K562 (cell line): ENCODE data around the gene AHSP. TPM values are rescaled to one million over a fixed set of nuclear protein-coding genes. Genes with fewer than 3 reads are reported as not detected.

Source experiments
- ARID1B ChIP-seq: fragments of 450-650 bp; IDR thresholded peaks from 2 replicates; pipeline ENCODE4 v1.6.1; 2016; ENCODE audit warnings: antibody characterized with exemption, mild to moderate bottlenecking, inconsistent platforms
- BRF1 ChIP-seq: IDR thresholded peaks from 3 replicates; pipeline ENCODE4 v1.6.1; 2011; ENCODE audit warnings: borderline replicate concordance, mild to moderate bottlenecking; ENCODE audit not compliant: insufficient read length; ENCODE audit errors: extremely low read depth
- CREB3L1 ChIP-seq: fragments of 450-650 bp; IDR thresholded peaks from 2 replicates; pipeline ENCODE4 v1.6.1; 2014; ENCODE audit warnings: low read depth, mild to moderate bottlenecking, moderate library complexity, borderline replicate concordance
- DPF2 ChIP-seq: fragments of 450-650 bp; IDR thresholded peaks from 2 replicates; pipeline ENCODE4 v1.6.1; 2016
- MAFG ChIP-seq: fragments of 450-650 bp; conservative IDR thresholded peaks from 2 replicates; pipeline ENCODE4 v1.6.1; 2016; ENCODE audit warnings: missing genetic modification characterization, missing compliant biosample characterization
- MAFK ChIP-seq: IDR thresholded peaks from 2 replicates; pipeline ENCODE4 v1.6.1; 2011; ENCODE audit warnings: low read length, improper control_type of control experiment
- MYC ChIP-seq, 2 experiments: fragments of 250-450 bp in 1 of 2; sonication (Bioruptor Pico) in 1 of 2; IDR thresholded peaks; 2 replicates each; pipeline versions ENCODE4 v1.5.1 to v1.6.1; 2012 to 2021; ENCODE audit warnings: low read depth in 2 of 2, borderline replicate concordance in 1 of 2, improper control_type of control experiment in 1 of 2, low read length in 1 of 2, mild to moderate bottlenecking in 1 of 2, moderate library complexity in 1 of 2
- NFYB ChIP-seq: IDR thresholded peaks from 2 replicates; pipeline ENCODE4 v1.6.1; 2011; ENCODE audit warnings: mild to moderate bottlenecking, moderate library complexity; ENCODE audit not compliant: insufficient read length; ENCODE audit errors: extremely low read depth
- RCOR1 ChIP-seq, 2 experiments: IDR thresholded peaks; 2 replicates each; pipeline ENCODE4 v1.6.1; 2012; ENCODE audit warnings: low read depth in 2 of 2, low read length in 2 of 2, borderline replicate concordance in 1 of 2, improper control_type of control experiment in 1 of 2
- SMARCE1 ChIP-seq: fragments of 450-650 bp; IDR thresholded peaks from 2 replicates; pipeline ENCODE4 v1.7.1; 2016; ENCODE audit warnings: mild to moderate bottlenecking
- TAL1 ChIP-seq: fragments of 450-650 bp; IDR thresholded peaks from 2 replicates; pipeline ENCODE4 v1.6.1; 2016; ENCODE audit warnings: mild to moderate bottlenecking
- TCF3 ChIP-seq: sonication (generic); formaldehyde crosslinking; IDR thresholded peaks from 2 replicates; pipeline ENCODE4 v1.4.0; 2020; ENCODE audit warnings: mild to moderate bottlenecking, missing genetic modification reagents
- TRIM24 ChIP-seq, 2 experiments: fragments of 450-650 bp; IDR thresholded peaks; 2 replicates each; pipeline ENCODE4 v1.6.1; 2016
- ZNF280B ChIP-seq: fragments of 250-450 bp; sonication (Bioruptor Pico); IDR thresholded peaks from 2 replicates; pipeline ENCODE4 v1.5.1; 2021; ENCODE audit warnings: mild to moderate bottlenecking
- ZNF316 ChIP-seq: fragments of 450-650 bp; IDR thresholded peaks from 2 replicates; pipeline ENCODE4 v1.6.1; 2016
- ZNF384 ChIP-seq: IDR thresholded peaks from 2 replicates; pipeline ENCODE4 v1.6.1; 2012; ENCODE audit warnings: low read depth, low read length, improper control_type of control experiment
- polyA plus RNA-seq, 8 experiments: library from polyadenylated mRNA; depleted of rRNA in 4 of 8; stranded (reverse) in 5 of 8; unstranded in 3 of 8; fragments of >200 nt; fragmentation: Nextera tagmentation in 2 of 8; fragmentation: Illumina TruSeq in 1 of 8; extraction: Ambion mirVana in 2 of 8; extraction: Trizol in 1 of 8; gene quantifications; 2 replicates each; pipeline versions ENCODE4 v1.2.1 to v1.2.3, GENCODE V29; 2011 to 2014; ENCODE audit warnings: inconsistent platforms in 1 of 8, missing spikeins in 1 of 8
- total RNA-seq, 7 experiments: library from RNA; depleted of rRNA in 6 of 7; stranded (reverse); fragments of >200 nt in 6 of 7; fragmentation: Illumina TruSeq in 2 of 7; extraction: Trizol in 2 of 7; gene quantifications; 2 replicates each; pipeline versions ENCODE4 v1.2.1 to v1.2.3, GENCODE V29; 2011 to 2021; ENCODE audit warnings: low replicate concordance in 1 of 7

Gene AHSP
- total and polyA plus RNA-seq, 9 of the 15 experiments (the other 6 are each of a cell fraction or from before 2014, with no cell fraction given) = 6.6 to 99.1 (median 25.8) TPM

GRCh38 chr16:31527734-31528274 is at the start of gene AHSP (continued):
- TF ChIP-seq RCOR1 (IDR thresholded peaks at IDR 0.05; ENCODE audit: borderline replicate concordance in 1 of 2, low read depth in 2 of 2, low read length in 2 of 2) = 0 out of 4 replicates have a peak, but pooled peaks of 1 of the 2 experiments have one; percentile 30
- peak in 1 of 2 experiments; percentile 33; a peak in 1 of 4 replicates for TF ChIP-seq TRIM24 (IDR thresholded peaks at IDR 0.05)
- TF ChIP-seq ZNF384 = peak; percentile 90
- TF ChIP-seq DPF2 = peak; percentile 70; the same call in 1 of the 2 replicates
- TF ChIP-seq ARID1B = peak; percentile 70
- no peak for TF ChIP-seq MYC (IDR thresholded peaks at IDR 0.05; ENCODE audit: low read depth, low read length)
- TF ChIP-seq MYC (CRISPR knock-in tag; IDR thresholded peaks at IDR 0.05; ENCODE audit: borderline replicate concordance, low read depth) = no peak
- TF ChIP-seq SMARCE1 = peak; percentile 24; the same call in 1 of the 2 replicates
- TF ChIP-seq BRF1 = no peak
- TF ChIP-seq ZNF280B (CRISPR knock-in tag) = no peak
- TF ChIP-seq TCF3 (CRISPR knock-in tag) = peak; percentile 72
- peak; percentile 86 for TF ChIP-seq MAFG (tag)
- TF ChIP-seq MAFK = peak; percentile 72
- TF ChIP-seq NFYB = no peak
- peak; percentile 95 for TF ChIP-seq ZNF316
- TF ChIP-seq CREB3L1 = no peak
- TF ChIP-seq TAL1 = peak; percentile 67
- TF ChIP-seq, all 486 proteins: peak for 23
